T-helper 1 cell treated with Interleukin-12 subunit alpha and Interleukin-12 subunit beta and Interleukin-4 antibody, amounts not matched to agents 30 ng/mL and 1 ng/mL, for 36 hours (primary cell): ENCODE results near the gene TOP1. TPM values are rescaled to one million over a fixed set of nuclear protein-coding genes. Genes with fewer than 3 reads are reported as not detected.

Experiments used
- intact Hi-C: fragments of 100-400 bp; cut with micrococcal nuclease; formaldehyde crosslinking; loops from one replicate; pipeline ENCODE4 v1.15.1; 2024
- total RNA-seq: library from RNA; stranded (reverse); gene quantifications from 2 replicates; pipeline ENCODE4 v1.2.3, GENCODE V29; 2022

Gene TOP1
- total RNA-seq, 1 donor from 2014 or later = 98.4 TPM

GRCh38 chr20:41086402-41087324 is 58.0 kb downstream of the TOP1 start:
- intact Hi-C loops = no loop called here

- intact Hi-C loops = no loop called here
Observed at GRCh38 chr20:41087325-41087685, 58.7 kb downstream of the TOP1 start.

GRCh38 chr20:41087777-41088176 is 59.2 kb downstream of the TOP1 start:
- intact Hi-C loops = no loop called here

- intact Hi-C loops = no loop called here
Observed at GRCh38 chr20:41089555-41089954, 60.9 kb downstream of the TOP1 start.

GRCh38 chr20:41091927-41092326 is 63.3 kb downstream of the TOP1 start:
- intact Hi-C loops = no loop called here

GRCh38 chr20:41094353-41095055 is 65.9 kb downstream of the TOP1 start:
- intact Hi-C loops = loop anchor here (1.0 kb wide), 6 partner anchors 46 to 246 kb away; partner anchors contain the start of genes LPIN3 and TOP1

- intact Hi-C loops = loop anchor here (1.0 kb wide), 6 partner anchors 47 to 245 kb away; partner anchors contain the start of genes LPIN3 and TOP1
Observed at GRCh38 chr20:41095110-41095969, 66.7 kb downstream of the TOP1 start.

- intact Hi-C loops = no loop called here
Observed at GRCh38 chr20:41098703-41099250, 70.2 kb downstream of the TOP1 start.

- intact Hi-C loops = no loop called here
Observed at GRCh38 chr20:41100001-41100480, 71.4 kb downstream of the TOP1 start.

GRCh38 chr20:41101660-41102059 is 73.0 kb downstream of the TOP1 start:
- intact Hi-C loops = no loop called here

- intact Hi-C loops = no loop called here
Observed at GRCh38 chr20:41108531-41108930, 79.9 kb downstream of the TOP1 start.

GRCh38 chr20:41110012-41110411 is 81.4 kb downstream of the TOP1 start:
- intact Hi-C loops = no loop called here

GRCh38 chr20:41110930-41111577 is 82.4 kb downstream of the TOP1 start:
- intact Hi-C loops = no loop called here

GRCh38 chr20:41111578-41111951 is 82.9 kb downstream of the TOP1 start:
- intact Hi-C loops = no loop called here

- intact Hi-C loops = no loop called here
Observed at GRCh38 chr20:41116282-41116956, 87.8 kb downstream of the TOP1 start.

- intact Hi-C loops = loop anchor here (1.0 kb wide), 1 partner anchor 114 kb away; no protein-coding TSS in a partner anchor
Observed at GRCh38 chr20:41118159-41118558, 89.5 kb downstream of the TOP1 start.

- intact Hi-C loops = loop anchor here (1.0 kb wide), 1 partner anchor 114 kb away; no protein-coding TSS in a partner anchor
Observed at GRCh38 chr20:41118632-41119031, 90.0 kb downstream of the TOP1 start.

- intact Hi-C loops = no loop called here
Observed at GRCh38 chr20:41119614-41120561, 91.3 kb downstream of the TOP1 start.

GRCh38 chr20:41121399-41121798 is 92.8 kb downstream of the TOP1 start:
- intact Hi-C loops = no loop called here
